ENCODE results near the gene DNAH14. TPM values are rescaled to one million over a fixed set of nuclear protein-coding genes. Genes with fewer than 3 reads are reported as not detected.
"Not testable (repeated sequence)": the region's sequence is repeated elsewhere in the genome, so short reads cannot be mapped to it uniquely, and the experiment has no call there.

The DNAH14 gene
- total RNA-seq, 1 experiment from 2014 or later, result 77.2 TPM

DNA sequence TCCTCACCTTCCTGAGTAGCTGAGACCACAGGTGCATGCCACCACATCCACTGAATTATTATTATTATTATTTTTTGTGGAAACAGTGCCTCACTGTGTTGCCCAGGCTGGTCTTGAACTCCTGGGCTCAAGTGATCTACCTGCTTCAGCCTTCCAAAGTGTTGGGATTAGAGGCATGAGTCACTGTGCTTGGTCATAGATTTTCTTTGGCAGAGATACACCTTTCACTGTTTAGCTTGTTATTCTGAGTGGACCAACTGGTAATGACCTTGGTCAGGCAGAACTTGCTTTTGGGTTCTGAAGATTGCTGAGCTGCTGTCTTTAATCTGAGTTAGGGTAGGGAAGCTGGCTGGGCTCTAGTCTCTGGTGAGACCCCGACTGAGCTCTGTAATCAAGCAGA is 66.8 kb downstream of the DNAH14 start:
- Histone ChIP-seq H3K9me3 (replicated peaks) (no peaks in the 10 kb centered on the region), H3K4me3 (no peak overlapping the region), H3K27ac (no peak overlapping the region), H3K4me1 (no peaks in the 10 kb centered on the region), H3K27me3 (no peaks in the 10 kb centered on the region), H3K36me3 (no peaks in the 10 kb centered on the region)
- no peak for DNase-seq

DNA sequence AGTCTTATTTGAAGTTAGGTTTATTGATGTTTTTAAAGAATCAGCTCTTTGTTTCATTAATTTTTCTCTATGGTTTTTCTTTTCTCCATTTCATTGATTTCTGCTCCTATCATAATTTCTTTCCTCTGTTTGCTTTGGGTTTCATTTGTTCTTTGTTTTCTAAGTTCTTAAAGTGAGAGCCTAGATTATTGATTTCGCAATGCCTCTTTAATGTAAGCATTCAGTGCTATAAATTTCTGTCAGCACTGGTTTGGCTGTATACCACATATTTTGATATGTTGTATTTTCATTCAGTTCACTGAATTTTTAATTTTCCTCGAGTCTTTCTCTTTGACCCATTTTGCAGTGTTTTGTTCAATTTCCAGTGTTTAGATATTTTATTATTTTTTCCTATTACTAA is 68.7 kb downstream of the DNAH14 start:
- H3K27me3 ChIP-seq, result no peaks in the 10 kb centered on the region
- no peaks in the 10 kb centered on the region for H3K9me3 ChIP-seq (replicated peaks)
- no peak overlapping the region for H3K27ac ChIP-seq
- no peaks in the 10 kb centered on the region for H3K4me1 ChIP-seq
- no peaks in the 10 kb centered on the region for H3K36me3 ChIP-seq
- no peak overlapping the region for H3K4me3 ChIP-seq
- no peak for DNase-seq

DNA sequence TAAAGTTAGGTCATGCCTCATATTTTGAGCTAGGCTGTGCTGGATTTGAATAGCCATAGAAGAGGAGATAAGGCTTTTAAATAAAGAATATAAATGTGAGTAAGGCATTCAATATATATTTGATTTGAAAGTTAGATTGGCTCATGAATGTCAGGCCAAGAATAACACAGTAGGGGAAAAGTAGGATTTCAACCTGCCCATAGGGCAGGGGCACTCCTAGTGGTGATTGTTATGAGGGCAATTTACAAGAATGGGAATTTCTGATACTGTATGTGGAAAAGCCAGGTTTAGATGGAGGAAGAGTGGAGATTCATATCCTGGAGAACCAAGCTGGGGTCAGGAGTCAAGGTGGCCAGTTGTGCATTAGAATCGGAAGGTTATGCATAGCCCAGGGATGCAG is 74.9 kb downstream of the DNAH14 start:
- H3K9me3 ChIP-seq (replicated peaks), result no peaks in the 10 kb centered on the region
- peak in 1 of 2 experiments; percentile 13 for DNase-seq
- no peaks in the 10 kb centered on the region; the same call in 1 of the 2 replicates for H3K36me3 ChIP-seq
- no peak overlapping the region for H3K4me3 ChIP-seq
- no peak overlapping the region for H3K27ac ChIP-seq
- H3K27me3 ChIP-seq, result no peaks in the 10 kb centered on the region
- no peaks in the 10 kb centered on the region for H3K4me1 ChIP-seq

DNA sequence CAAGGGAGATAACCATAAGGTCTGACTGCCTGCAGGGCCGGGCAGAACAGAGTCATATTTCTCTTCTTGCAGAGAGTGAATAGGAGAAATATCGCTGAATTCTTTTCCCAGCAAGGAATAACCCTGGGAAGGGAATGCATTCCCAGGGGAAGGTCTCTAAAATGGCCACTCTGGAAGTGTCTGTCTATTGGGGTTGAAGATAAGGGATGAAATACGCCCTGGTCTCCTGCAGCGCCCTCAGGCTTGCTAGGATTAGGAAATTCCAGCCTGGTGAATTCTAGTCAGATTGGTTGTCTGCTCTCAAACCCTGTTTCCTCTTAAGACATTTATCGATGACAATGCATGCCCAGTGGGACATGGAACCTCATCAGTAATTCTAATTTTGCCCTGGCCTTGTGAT is 76.9 kb downstream of the DNAH14 start:
- H3K27me3 ChIP-seq; H3K36me3 ChIP-seq; DNase-seq; H3K4me1 ChIP-seq; H3K27ac ChIP-seq; H3K4me3 ChIP-seq; H3K9me3 ChIP-seq (replicated peaks): not testable (repeated sequence)

DNA sequence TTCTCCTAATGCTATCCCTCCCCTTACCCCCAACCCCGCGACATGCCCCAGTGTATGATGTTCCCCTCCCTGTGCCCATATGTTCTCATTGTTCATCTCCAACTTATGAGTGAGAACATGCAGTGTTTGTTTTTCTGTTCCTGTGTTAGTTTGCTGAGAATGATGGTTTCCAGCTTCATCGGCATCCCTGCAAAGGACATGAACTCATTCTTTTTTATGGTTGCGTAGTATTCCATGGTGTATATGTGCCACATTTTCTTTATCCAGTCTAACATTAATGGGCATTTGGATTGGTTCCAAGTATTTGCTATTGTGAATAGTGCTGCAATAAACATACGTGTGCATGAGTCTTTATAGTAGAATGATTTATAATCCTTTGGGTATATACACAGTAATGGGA is 78.6 kb downstream of the DNAH14 start:
- not testable (repeated sequence) for H3K4me3 ChIP-seq; H3K27me3 ChIP-seq; H3K9me3 ChIP-seq (replicated peaks); H3K36me3 ChIP-seq; DNase-seq; H3K27ac ChIP-seq; H3K4me1 ChIP-seq

DNA sequence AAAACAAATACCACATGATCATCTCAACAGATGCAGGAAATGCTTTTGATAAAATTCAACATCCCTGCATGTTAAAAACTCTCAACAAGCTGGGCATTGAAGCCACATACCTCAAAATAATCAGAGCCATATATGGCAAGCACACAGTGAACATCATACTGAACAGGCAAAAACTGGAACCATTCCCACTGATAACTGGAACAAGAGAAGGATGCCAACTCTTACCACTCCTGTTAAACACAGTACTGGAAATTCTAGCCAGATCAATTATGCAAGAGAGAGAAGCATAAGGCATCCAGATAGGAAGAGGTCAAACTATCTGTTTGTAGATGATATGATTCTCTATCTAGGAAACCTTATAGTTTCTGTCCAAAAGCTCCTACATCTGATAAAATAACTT is 91.6 kb downstream of the DNAH14 start:
- Histone ChIP-seq H3K27ac (no peak overlapping the region), H3K9me3 (replicated peaks) (0 out of 2 replicates have a peak, but pooled peaks cover 5% of the 10 kb centered on the region), H3K4me3 (no peak overlapping the region), H3K36me3 (no peaks in the 10 kb centered on the region), H3K4me1 (no peaks in the 10 kb centered on the region), H3K27me3 (no peaks in the 10 kb centered on the region)
- no peak for DNase-seq

DNA sequence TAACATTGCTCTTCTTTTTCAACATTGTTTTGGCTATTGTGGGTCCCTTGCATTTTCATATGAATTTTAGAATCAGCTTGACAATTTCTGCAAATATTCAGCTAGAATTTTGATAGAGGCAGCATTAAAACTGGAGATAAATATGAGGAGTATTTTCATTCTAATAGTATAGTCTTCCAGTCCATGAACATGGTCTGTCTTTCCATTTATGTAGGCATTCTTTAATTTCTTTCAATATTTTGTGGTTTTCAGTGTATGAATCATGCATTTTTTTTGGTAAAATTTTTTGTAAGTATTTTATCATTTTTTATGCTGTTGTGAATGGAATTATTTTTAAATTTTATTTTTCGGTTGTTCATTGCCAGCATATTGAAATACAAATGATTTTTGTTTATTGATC is 97.2 kb downstream of the DNAH14 start:
- Histone ChIP-seq H3K9me3 (replicated peaks) (no peaks in the 10 kb centered on the region), H3K27me3 (no peaks in the 10 kb centered on the region), H3K4me1 (no peaks in the 10 kb centered on the region), H3K27ac (no peak overlapping the region), H3K36me3 (no peaks in the 10 kb centered on the region), H3K4me3 (no peak overlapping the region)
- no peak for DNase-seq

DNA sequence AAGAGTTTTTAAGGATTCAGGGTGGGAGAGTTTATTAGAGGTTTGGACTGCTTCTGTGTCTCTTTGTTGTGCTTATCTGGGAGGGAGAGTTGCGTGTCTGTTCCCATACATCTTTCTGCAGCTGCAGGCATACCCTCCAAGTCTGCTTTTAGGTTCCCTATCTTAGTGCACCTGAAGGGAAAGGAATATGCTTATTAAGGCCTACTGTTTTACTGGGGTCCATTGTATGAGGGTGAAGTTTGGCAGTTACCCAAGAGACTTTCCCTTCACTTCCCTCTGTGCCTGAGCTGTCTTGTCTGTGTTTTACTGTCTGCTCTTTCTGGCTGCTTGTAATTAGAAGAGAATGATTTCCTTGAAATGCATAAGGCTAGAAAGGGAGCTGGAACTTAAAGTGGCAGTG is 107.0 kb downstream of the DNAH14 start:
- not testable (repeated sequence) for H3K4me1 ChIP-seq; H3K27ac ChIP-seq; DNase-seq; H3K27me3 ChIP-seq; H3K36me3 ChIP-seq; H3K4me3 ChIP-seq; H3K9me3 ChIP-seq (replicated peaks)

DNA sequence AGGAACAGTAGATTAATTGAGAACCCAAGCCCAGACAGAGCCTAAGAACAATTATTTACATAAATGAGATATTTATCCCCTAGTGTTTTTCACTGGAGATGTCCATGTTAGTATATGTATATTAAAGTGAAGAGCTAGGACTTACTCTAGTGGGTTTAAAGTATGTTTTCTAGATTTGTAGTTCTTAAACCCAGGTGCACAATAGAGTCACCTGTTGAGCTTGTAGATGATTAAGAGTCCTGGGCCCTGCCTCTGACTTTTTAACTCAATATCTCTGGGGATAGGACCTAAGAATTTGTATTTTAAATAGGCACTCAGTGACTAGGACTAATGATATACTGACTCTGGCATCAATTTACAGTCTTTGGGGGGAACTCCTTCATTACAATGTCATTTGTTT is 112.8 kb downstream of the DNAH14 start:
- Histone ChIP-seq H3K4me3 (no peak overlapping the region), H3K27ac (no peak overlapping the region), H3K4me1 (no peaks in the 10 kb centered on the region), H3K9me3 (replicated peaks) (no peaks in the 10 kb centered on the region), H3K27me3 (no peaks in the 10 kb centered on the region), H3K36me3 (no peaks in the 10 kb centered on the region)
- DNase-seq, result no peak

DNA sequence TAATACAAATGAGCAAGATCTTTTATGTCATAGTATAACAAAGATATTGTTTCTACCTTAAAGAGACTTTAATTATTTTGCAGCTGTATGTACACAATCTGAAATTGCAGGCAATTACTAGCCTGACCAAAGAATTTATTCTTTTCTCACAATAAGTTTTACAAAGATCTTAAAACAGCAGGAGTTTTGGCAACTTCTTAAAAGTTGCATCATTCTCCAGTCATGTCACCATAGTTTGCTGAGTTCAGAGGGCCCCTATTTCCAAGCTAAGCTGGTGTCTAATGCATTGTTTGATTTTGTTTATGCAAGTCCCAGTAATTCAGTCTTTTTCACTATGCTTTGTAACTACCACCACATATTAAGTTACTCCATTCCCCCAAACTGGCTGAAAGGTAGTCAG is 114.8 kb downstream of the DNAH14 start:
- Histone ChIP-seq H3K9me3 (replicated peaks) (no peaks in the 10 kb centered on the region), H3K27me3 (no peaks in the 10 kb centered on the region)
- no peak for DNase-seq

DNA sequence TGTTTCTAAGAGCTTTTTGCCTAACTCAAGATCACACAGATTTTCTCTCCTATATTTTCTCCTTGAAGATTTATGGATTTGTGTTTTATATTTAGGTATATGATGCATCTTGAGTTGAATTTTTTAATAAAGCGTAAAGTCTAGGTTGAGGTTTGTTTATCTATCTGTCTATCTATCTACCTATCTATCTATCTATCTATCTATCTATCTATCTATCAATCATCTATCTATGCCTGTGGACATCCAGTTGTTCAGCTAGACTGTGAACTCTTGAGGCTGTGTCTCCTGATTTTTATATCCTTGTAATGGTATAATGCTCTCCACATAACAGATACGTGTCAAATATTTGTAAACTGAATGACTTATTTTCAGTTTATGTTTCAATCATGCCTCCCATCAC is 120.1 kb downstream of the DNAH14 start:
- Histone ChIP-seq H3K36me3 (no peaks in the 10 kb centered on the region), H3K9me3 (replicated peaks) (no peaks in the 10 kb centered on the region), H3K27ac (no peak overlapping the region), H3K4me1 (no peaks in the 10 kb centered on the region; the same call in 1 of the 2 replicates), H3K27me3 (no peaks in the 10 kb centered on the region), H3K4me3 (no peak overlapping the region)
- no peak for DNase-seq

More for the DNA sequence above, 114.8 kb downstream of the DNAH14 start:
- Histone ChIP-seq H3K36me3 (no peaks in the 10 kb centered on the region), H3K4me3 (no peak overlapping the region), H3K4me1 (no peaks in the 10 kb centered on the region), H3K27ac (no peak overlapping the region)

DNA sequence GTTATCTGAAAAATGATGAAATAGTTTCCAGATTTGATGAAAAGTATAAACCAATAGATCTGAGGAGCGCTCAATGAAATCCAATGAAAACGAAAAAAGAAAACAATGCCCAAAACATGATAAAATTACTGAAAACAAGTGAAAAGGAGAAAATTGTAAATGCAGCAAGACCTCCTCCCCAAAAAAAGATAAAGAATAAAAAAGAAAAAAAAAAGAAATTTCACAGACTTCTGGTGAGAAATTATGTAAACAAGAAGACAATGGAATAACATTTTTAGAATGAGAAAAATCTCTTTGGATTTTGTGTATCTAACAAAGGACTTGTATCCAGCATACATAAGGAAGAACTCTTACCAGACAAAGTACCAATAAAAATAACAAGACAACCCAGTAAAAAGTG is 134.2 kb downstream of the DNAH14 start:
- H3K4me3 ChIP-seq, result no peak overlapping the region
- no peaks in the 10 kb centered on the region for H3K36me3 ChIP-seq
- peaks cover 8% of the 10 kb centered on the region; the same call in 1 of the 2 replicates for H3K9me3 ChIP-seq (replicated peaks)
- no peak overlapping the region for H3K27ac ChIP-seq
- no peaks in the 10 kb centered on the region for H3K4me1 ChIP-seq
- DNase-seq, result no peak
- no peaks in the 10 kb centered on the region for H3K27me3 ChIP-seq

DNA sequence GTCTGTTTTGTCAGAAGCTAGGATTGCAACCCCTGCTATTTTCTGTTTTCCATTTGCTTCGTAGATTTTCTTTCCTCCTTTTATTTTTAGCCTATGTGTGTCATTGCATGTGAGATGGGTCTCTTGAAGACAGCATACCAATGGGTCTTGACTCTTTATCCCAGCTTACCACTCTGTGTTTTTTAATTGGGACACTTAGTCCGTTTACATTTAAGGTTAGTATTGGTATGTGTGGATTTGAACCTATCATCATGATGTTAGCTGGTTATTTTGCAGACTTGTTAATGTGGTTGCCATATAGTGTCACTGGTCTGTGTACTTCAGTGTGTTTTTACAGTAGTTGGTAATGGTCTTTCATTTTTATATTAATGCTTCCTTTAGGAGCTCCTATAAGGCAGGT is 141.5 kb downstream of the DNAH14 start:
- Histone ChIP-seq H3K27me3 (no peaks in the 10 kb centered on the region), H3K4me3 (no peak overlapping the region), H3K4me1 (no peaks in the 10 kb centered on the region), H3K27ac (no peak overlapping the region), H3K9me3 (replicated peaks) (peaks cover 8% of the 10 kb centered on the region), H3K36me3 (no peaks in the 10 kb centered on the region)
- no peak for DNase-seq

DNA sequence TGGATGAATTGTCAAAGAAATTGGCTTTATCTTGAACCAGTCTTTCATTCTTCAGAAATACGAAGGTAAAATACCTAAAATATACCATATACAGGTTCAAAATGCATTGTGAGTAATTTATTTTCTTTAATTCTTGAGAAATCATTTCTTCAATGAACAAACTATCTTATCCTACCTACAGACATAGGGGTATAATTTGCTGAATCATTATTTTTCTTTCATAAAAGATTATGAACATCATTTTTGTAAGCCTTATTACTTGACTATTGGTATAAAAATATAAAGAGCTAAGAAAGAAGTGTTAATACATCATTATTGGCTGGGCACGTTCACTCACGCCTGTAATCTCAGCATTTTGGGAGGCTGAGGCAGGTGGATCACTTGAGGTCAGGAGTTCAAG is 167.7 kb downstream of the DNAH14 start:
- Histone ChIP-seq H3K4me1 (no peaks in the 10 kb centered on the region), H3K4me3 (no peak overlapping the region), H3K9me3 (replicated peaks) (peaks cover 1% of the 10 kb centered on the region; the same call in 1 of the 2 replicates), H3K36me3 (no peaks in the 10 kb centered on the region), H3K27ac (no peak overlapping the region), H3K27me3 (no peaks in the 10 kb centered on the region)
- no peak for DNase-seq

DNA sequence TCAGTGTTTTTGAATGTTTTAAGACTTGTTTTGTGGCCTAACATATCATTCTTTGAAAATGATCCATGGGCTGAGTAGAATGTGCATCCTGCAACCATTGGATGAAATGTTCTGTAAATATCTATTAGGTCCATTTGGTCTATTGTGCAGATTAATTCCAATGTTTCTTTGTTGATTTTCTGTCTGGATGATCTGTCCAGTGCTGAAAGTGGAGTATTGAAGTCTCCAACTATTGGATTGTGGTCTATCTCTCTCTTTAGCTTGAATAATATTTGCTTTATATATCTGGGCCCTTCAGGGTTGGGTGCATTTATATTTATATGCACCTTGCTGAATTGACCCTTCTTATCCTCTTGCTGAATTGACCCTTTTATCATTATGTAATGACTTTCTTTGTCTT is 181.5 kb downstream of the DNAH14 start:
- Histone ChIP-seq H3K36me3 (no peaks in the 10 kb centered on the region), H3K9me3 (replicated peaks) (no peaks in the 10 kb centered on the region), H3K27me3 (no peaks in the 10 kb centered on the region)

DNA sequence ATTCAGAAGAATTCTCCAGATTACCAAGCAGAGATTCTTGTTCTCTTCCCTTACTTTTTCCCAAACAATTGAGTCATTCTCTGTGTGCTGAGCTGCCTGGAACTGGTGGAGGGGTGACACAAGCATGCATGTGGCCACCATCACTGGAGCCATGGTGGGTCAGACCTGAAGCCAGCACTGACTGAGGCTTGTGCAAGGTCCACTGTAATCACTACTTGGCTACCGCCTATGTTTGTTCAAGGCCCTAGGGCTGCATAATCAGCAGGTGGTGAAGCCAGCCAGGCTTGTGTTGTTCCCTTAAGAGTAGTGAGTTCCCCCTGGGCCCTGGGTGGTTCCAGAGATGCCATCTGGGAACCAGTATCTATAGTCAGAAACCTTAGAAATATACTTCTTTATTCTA is 183.8 kb downstream of the DNAH14 start:
- DNase-seq, result no peak
- Histone ChIP-seq H3K9me3 (replicated peaks) (no peaks in the 10 kb centered on the region), H3K36me3 (no peaks in the 10 kb centered on the region), H3K27ac (no peak overlapping the region), H3K27me3 (no peaks in the 10 kb centered on the region), H3K4me1 (no peaks in the 10 kb centered on the region), H3K4me3 (no peak overlapping the region)

More for the DNA sequence above, 181.5 kb downstream of the DNAH14 start:
- Histone ChIP-seq H3K4me1 (no peaks in the 10 kb centered on the region), H3K27ac (no peak overlapping the region), H3K4me3 (no peak overlapping the region)
- DNase-seq, result no peak
